Measurements from ENCODE around the gene AFTPH. TPM values are rescaled to one million over a fixed set of nuclear protein-coding genes. Genes with fewer than 3 reads are reported as not detected.
A peak's percentile ranks its signal among the peaks of the same experiment; 100 is the strongest.

The AFTPH gene
- total RNA-seq, 1 experiment from 2014 or later = 18.8 TPM

DNA sequence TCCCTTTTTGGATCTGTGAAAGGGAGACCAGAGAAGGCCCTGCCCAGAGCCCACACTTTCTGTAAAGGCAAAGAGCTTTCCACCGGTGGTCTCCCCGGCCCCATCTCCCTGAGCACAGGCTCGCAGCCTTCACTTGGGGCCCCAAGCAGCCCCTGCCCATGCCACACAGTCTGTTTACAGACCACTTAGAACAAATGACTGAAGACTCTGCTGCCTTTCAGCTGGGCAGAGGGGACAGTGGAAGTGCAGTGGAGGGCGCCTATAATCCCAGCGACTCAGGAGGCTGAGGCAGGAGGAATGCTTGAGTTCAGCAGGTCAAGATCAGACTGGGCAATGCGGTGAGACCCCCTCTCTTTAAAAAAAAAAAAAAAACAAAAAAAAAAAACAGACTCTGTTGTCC is 100.7 kb downstream of the AFTPH start:
- BruUV-seq (replicated peaks) = no TSS peak
- H3K9me3 ChIP-seq (ENCODE audit: low read depth, low read length, poor library complexity, severe bottlenecking) = no peaks in the 10 kb centered on the region
- no peaks in the 10 kb centered on the region for H3K27me3 ChIP-seq (replicated peaks; ENCODE audit: insufficient read depth, low read depth, low read length, poor library complexity)
- H3K27ac ChIP-seq (ENCODE audit: low read depth, low read length, poor library complexity, severe bottlenecking) = no peak overlapping the region
- H3K4me1 ChIP-seq (ENCODE audit: insufficient read depth, low read length, poor library complexity, severe bottlenecking) = no peaks in the 10 kb centered on the region
- no peaks in the 10 kb centered on the region for H3K36me3 ChIP-seq (ENCODE audit: insufficient read depth, low read length, poor library complexity, severe bottlenecking)
- POLR2A ChIA-PET (ENCODE audit: low non-redundant PET) = no interaction called here
- CTCF ChIA-PET = no interaction called here
- intact Hi-C loops (cut with micrococcal nuclease; ENCODE audit: unreplicated experiment) = no loop called here
- no peak overlapping the region for H3K4me3 ChIP-seq (ENCODE audit: low read depth, low read length, poor library complexity, severe bottlenecking)
- DNase-seq (ENCODE audit: low spot score) = no peak
- TF ChIP-seq EZH2 (IDR thresholded peaks at IDR 0.05; ENCODE audit: borderline replicate concordance, low read depth, low read length, poor library complexity, severe bottlenecking) = no peak
- TF ChIP-seq, protein P1, sequence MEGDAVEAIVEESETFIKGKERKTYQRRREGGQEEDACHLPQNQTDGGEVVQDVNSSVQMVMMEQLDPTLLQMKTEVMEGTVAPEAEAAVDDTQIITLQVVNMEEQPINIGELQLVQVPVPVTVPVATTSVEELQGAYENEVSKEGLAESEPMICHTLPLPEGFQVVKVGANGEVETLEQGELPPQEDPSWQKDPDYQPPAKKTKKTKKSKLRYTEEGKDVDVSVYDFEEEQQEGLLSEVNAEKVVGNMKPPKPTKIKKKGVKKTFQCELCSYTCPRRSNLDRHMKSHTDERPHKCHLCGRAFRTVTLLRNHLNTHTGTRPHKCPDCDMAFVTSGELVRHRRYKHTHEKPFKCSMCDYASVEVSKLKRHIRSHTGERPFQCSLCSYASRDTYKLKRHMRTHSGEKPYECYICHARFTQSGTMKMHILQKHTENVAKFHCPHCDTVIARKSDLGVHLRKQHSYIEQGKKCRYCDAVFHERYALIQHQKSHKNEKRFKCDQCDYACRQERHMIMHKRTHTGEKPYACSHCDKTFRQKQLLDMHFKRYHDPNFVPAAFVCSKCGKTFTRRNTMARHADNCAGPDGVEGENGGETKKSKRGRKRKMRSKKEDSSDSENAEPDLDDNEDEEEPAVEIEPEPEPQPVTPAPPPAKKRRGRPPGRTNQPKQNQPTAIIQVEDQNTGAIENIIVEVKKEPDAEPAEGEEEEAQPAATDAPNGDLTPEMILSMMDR (conservative IDR thresholded peaks at IDR 0.05; ENCODE audit: low read depth, low read length) = no peak

DNA sequence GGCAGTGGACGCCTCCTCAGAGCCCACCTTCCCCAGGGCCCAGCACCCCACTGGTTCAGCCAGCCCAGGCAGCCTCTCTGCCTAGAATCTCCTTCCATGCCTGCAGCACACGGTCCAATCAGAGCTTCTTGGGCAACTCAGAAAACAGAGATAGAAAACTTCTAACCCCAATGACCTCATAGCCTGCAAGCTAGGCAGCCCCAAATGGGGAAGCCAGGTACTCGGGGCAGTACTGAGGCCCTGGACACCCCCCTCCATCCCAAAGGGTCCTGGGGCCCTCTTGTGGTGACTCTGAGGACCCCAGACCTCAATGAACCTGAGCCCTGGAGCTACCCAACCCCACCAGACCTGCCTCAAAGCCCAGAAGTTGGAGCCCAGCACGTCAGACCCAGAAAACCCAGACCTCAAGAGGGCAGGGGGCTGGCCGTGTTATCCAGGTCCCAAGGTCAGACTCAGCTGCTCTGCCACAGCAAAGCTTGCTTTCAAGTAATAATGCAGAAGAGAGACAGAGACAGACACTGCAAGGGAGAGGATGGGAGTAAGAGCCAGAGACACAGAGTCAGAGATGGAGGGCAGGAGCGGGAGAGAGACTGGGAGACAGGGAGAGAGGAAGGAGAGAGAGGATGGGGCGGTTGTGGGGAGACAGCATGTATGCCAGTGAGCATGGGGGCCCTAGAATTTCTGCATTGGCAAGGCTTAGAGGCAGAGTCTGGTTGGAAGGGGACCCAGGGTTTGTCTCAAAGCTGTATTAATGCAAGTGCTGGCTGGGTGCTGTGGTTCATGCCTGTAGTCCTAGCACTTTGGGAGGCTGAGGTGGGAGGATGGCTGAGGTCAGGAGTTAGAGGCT is 101.4 kb downstream of the AFTPH start:
- intact Hi-C loops (cut with micrococcal nuclease; ENCODE audit: unreplicated experiment) = no loop called here
- Histone ChIP-seq H3K36me3 (ENCODE audit: insufficient read depth, low read length, poor library complexity, severe bottlenecking) (no peaks in the 10 kb centered on the region), H3K9me3 (ENCODE audit: low read depth, low read length, poor library complexity, severe bottlenecking) (no peaks in the 10 kb centered on the region), H3K4me3 (ENCODE audit: low read depth, low read length, poor library complexity, severe bottlenecking) (no peak overlapping the region), H3K27me3 (replicated peaks; ENCODE audit: insufficient read depth, low read depth, low read length, poor library complexity) (no peaks in the 10 kb centered on the region), H3K4me1 (ENCODE audit: insufficient read depth, low read length, poor library complexity, severe bottlenecking) (no peaks in the 10 kb centered on the region), H3K27ac (ENCODE audit: low read depth, low read length, poor library complexity, severe bottlenecking) (no peak overlapping the region)
- BruUV-seq (replicated peaks) = no TSS peak
- TF ChIP-seq, protein P1 (conservative IDR thresholded peaks at IDR 0.05; ENCODE audit: low read depth, low read length) = peak; percentile 21; the same call in 1 of the 2 replicates
- TF ChIP-seq EZH2 (IDR thresholded peaks at IDR 0.05; ENCODE audit: borderline replicate concordance, low read depth, low read length, poor library complexity, severe bottlenecking) = no peak
- POLR2A ChIA-PET (ENCODE audit: low non-redundant PET) = no interaction called here
- no peak for DNase-seq (ENCODE audit: low spot score)
- CTCF ChIA-PET = no interaction called here

DNA sequence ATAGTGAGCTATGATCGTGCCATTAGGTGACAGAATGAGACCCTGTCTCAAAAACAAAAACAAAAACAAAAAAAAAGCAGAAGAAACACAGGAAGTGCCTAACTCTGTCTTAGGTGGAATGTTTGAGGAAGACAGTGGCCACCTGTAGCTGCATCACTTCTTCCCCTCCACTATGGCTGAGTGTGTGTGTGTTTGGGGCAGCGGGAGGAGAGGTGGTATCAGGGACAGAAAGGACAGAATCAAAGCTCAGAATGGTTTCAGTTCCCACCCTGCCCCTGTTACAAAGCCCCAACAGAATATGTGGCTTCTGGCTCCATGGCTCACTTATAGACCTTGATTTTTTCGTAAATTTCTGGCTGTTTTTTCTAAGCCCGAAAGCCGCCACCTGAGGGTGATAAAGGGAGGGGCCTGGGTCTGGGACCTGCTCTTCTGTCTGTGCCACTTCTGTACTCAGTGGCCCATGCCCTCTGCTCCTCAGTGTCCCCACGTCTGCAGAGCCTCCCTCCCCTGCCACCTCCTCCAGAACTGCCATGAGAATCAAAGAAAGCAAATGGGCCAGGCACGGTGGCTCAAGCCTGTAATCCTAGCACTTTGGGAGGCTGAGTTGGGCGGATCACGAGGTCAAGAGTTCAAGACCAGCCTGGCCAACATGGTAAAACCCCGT is 102.2 kb downstream of the AFTPH start:
- no peaks in the 10 kb centered on the region for H3K9me3 ChIP-seq (ENCODE audit: low read depth, low read length, poor library complexity, severe bottlenecking)
- no TSS peak for BruUV-seq (replicated peaks)
- intact Hi-C loops (cut with micrococcal nuclease; ENCODE audit: unreplicated experiment) = no loop called here
- POLR2A ChIA-PET (ENCODE audit: low non-redundant PET) = no interaction called here
- TF ChIP-seq, protein P1 (conservative IDR thresholded peaks at IDR 0.05; ENCODE audit: low read depth, low read length) = no peak
- TF ChIP-seq EZH2 (IDR thresholded peaks at IDR 0.05; ENCODE audit: borderline replicate concordance, low read depth, low read length, poor library complexity, severe bottlenecking) = no peak
- no peak for DNase-seq (ENCODE audit: low spot score)
- no peak overlapping the region for H3K4me3 ChIP-seq (ENCODE audit: low read depth, low read length, poor library complexity, severe bottlenecking)
- no peaks in the 10 kb centered on the region for H3K4me1 ChIP-seq (ENCODE audit: insufficient read depth, low read length, poor library complexity, severe bottlenecking)
- H3K36me3 ChIP-seq (ENCODE audit: insufficient read depth, low read length, poor library complexity, severe bottlenecking) = no peaks in the 10 kb centered on the region
- no peak overlapping the region for H3K27ac ChIP-seq (ENCODE audit: low read depth, low read length, poor library complexity, severe bottlenecking)
- CTCF ChIA-PET = no interaction called here
- H3K27me3 ChIP-seq (replicated peaks; ENCODE audit: insufficient read depth, low read depth, low read length, poor library complexity) = no peaks in the 10 kb centered on the region
